Measurements from ENCODE around the gene PGAP3.

DNA sequence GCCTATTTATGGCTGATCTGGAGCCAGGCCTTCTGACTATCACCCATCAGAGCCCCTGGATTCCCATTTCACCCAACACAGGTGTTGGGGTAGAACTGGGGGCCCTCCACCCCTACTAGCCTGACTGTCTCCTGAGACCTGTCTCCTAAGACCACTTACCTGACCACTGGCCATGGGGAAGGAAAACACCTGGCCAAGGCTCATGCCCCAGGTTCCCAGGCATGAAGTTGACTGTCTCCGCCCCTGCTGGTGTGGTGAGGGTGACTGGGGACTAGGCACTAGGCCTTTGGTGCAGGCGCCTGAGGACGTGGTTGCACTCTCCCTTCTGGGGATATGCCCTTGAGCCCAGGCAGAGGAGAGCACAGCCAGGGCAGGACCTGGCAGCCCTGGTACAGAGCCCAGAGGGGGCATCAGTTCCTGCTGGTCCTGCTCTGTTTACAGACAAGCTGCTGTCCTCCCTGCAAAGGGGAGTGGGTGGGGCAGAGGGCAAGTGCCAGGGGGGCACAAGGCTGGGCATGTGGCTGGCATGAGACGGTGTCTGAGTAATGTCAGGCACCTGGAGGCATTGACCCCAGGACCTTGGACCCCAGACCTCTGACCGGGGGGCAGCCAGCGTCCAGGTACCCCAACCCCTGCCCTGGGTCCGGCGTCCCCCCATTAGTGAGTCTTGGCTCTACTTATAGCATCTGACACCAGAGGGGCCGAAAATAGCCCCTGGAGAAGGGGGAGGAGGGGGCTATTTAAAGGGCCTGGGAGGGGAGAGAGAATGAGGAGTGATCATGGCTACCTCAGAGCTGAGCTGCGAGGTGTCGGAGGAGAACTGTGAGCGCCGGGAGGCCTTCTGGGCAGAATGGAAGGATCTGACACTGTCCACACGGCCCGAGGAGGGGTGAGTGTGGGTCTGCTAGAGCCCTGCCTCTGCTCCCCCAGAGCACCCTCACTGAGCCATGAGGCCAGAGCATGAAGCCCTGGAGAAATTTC lies 23.0 kb downstream of the PGAP3 start, which contains the start of gene TCAP:
- TF ChIP-seq, protein P1, sequence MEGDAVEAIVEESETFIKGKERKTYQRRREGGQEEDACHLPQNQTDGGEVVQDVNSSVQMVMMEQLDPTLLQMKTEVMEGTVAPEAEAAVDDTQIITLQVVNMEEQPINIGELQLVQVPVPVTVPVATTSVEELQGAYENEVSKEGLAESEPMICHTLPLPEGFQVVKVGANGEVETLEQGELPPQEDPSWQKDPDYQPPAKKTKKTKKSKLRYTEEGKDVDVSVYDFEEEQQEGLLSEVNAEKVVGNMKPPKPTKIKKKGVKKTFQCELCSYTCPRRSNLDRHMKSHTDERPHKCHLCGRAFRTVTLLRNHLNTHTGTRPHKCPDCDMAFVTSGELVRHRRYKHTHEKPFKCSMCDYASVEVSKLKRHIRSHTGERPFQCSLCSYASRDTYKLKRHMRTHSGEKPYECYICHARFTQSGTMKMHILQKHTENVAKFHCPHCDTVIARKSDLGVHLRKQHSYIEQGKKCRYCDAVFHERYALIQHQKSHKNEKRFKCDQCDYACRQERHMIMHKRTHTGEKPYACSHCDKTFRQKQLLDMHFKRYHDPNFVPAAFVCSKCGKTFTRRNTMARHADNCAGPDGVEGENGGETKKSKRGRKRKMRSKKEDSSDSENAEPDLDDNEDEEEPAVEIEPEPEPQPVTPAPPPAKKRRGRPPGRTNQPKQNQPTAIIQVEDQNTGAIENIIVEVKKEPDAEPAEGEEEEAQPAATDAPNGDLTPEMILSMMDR (IDR thresholded peaks at IDR 0.05; ENCODE audit: low read length): no peak
- no peak for TF ChIP-seq EZH2 (IDR thresholded peaks at IDR 0.05; ENCODE audit: borderline replicate concordance, low read length)
